GM19395 (cell line): ENCODE data around the gene SLC30A3.

Experiments
- ATAC-seq: cut with Tn5 transposase; IDR thresholded peaks from one replicate; pipeline ENCODE4 v1.9.1; 2021; ENCODE audit warnings: mild to moderate bottlenecking, moderate library complexity; ENCODE audit not compliant: unreplicated experiment

SLC30A3 gene

GRCh38 chr2:27236626-27237025 lies 26.2 kb downstream of the SLC30A3 start:
- ATAC-seq, result no peak

GRCh38 chr2:27236136-27236535 lies 26.7 kb downstream of the SLC30A3 start:
- ATAC-seq, result no peak

- ATAC-seq, result no peak
These were observed 29.5 kb downstream of the SLC30A3 start for GRCh38 chr2:27233341-27233740.

GRCh38 chr2:27231921-27232320 lies 30.9 kb downstream of the SLC30A3 start:
- ATAC-seq, result no peak

- ATAC-seq, result no peak
These were observed 35.3 kb downstream of the SLC30A3 start for GRCh38 chr2:27227501-27227900.

- no peak for ATAC-seq
These were observed 37.3 kb downstream of the SLC30A3 start for GRCh38 chr2:27225526-27225925.

GRCh38 chr2:27223416-27223815 lies 39.4 kb downstream of the SLC30A3 start:
- no peak for ATAC-seq

- no peak for ATAC-seq
These were observed 40.4 kb downstream of the SLC30A3 start for GRCh38 chr2:27222407-27222806.

- no peak for ATAC-seq
These were observed 41.7 kb downstream of the SLC30A3 start for GRCh38 chr2:27221166-27221565.

- ATAC-seq, result no peak
These were observed 42.8 kb downstream of the SLC30A3 start for GRCh38 chr2:27220091-27220490.

- no peak for ATAC-seq
These were observed 43.8 kb downstream of the SLC30A3 start for GRCh38 chr2:27219091-27219490.

GRCh38 chr2:27218614-27219013 lies 44.2 kb downstream of the SLC30A3 start:
- ATAC-seq, result no peak

GRCh38 chr2:27217173-27218121 lies 45.4 kb downstream of the SLC30A3 start, which contains the start of gene CAD:
CAD (plus strand) TSS chr2:27217369; CDS start chr2:27217552, 183 bp downstream.
- peak; percentile 73 for ATAC-seq

- no peak for ATAC-seq
These were observed 46.3 kb downstream of the SLC30A3 start for GRCh38 chr2:27216416-27217137.

GRCh38 chr2:27214941-27215340 lies 47.9 kb downstream of the SLC30A3 start:
- no peak for ATAC-seq

- ATAC-seq, result peak; percentile 25
These were observed 50.0 kb downstream of the SLC30A3 start for GRCh38 chr2:27212626-27213471.

GRCh38 chr2:27211943-27212625 lies 50.8 kb downstream of the SLC30A3 start, which contains the start of the genes ATRAID and SLC5A6:
ATRAID (plus strand) TSS chr2:27212041; CDS start chr2:27212369, 328 bp downstream.
SLC5A6 (minus strand) TSS chr2:27212268; CDS start chr2:27207650, 4,618 bp downstream.
- peak; percentile 81 for ATAC-seq

- ATAC-seq, result peak; percentile 7
These were observed 51.5 kb downstream of the SLC30A3 start for GRCh38 chr2:27211241-27211942.

GRCh38 chr2:27209621-27210401 lies 53.0 kb downstream of the SLC30A3 start:
- ATAC-seq, result no peak
